Measurements from ENCODE around the gene TMEM108.

GRCh38 chr3:133258358-133258757, 220.2 kb downstream of the TMEM108 start:
- TF ChIP-seq CTCF (IDR thresholded peaks at IDR 0.05; ENCODE audit: low read length) (no peak), EZH2 (IDR thresholded peaks at IDR 0.05; ENCODE audit: borderline replicate concordance, low read length) (no peak)

Measured in OCI-LY1 (cell line).